Cardiac muscle cell (in vitro differentiated cells and primary cell): Measurements from ENCODE around the gene DSCAML1. TPM values are rescaled to one million over a fixed set of nuclear protein-coding genes. Genes with fewer than 3 reads are reported as not detected.

Experiments used
- DNase-seq, 2 donors: peaks; one replicate each; pipeline versions ENCODE4 v3.0.0 to v3.0.0-alpha.2; 2010 to 2017; ENCODE audit warnings: low read depth in 1 of 2, low spot score in 1 of 2
- H3K27ac ChIP-seq: fragments of 200-600 bp; sonication (generic); 2 replicates; pipeline ENCODE4 v1.5.1; 2016
- H3K27me3 ChIP-seq: fragments of 200-600 bp; sonication (generic); 2 replicates; pipeline ENCODE4 v1.6.0; 2016; ENCODE audit warnings: control low read depth
- H3K36me3 ChIP-seq: fragments of 200-600 bp; sonication (generic); 2 replicates; pipeline ENCODE4 v1.5.1; 2016; ENCODE audit warnings: control low read depth
- H3K4me1 ChIP-seq: fragments of 200-600 bp; sonication (generic); 2 replicates; pipeline ENCODE4 v1.8.1; 2017; ENCODE audit warnings: low read depth, mild to moderate bottlenecking, mixed run types
- H3K4me3 ChIP-seq: fragments of 200-600 bp; sonication (generic); 2 replicates; pipeline ENCODE4 v1.5.1; 2016; ENCODE audit warnings: mild to moderate bottlenecking
- H3K9me3 ChIP-seq: fragments of 200-600 bp; sonication (generic); 2 replicates; pipeline ENCODE4 v1.5.1; 2017; ENCODE audit warnings: low read depth, mild to moderate bottlenecking, control low read depth
- polyA plus RNA-seq: library from polyadenylated mRNA; unstranded; fragments of >200 nt; fragmentation: Nextera tagmentation; extraction: Ambion mirVana; gene quantifications from 2 replicates; pipeline ENCODE4 v1.2.1, GENCODE V29; 2016
- total RNA-seq: library from RNA; depleted of rRNA; stranded (reverse); fragments of >200 nt; gene quantifications from 2 replicates; pipeline ENCODE4 v1.2.3, GENCODE V29; 2016
- TF ChIP-seq, protein P1 (sequence below): IDR thresholded peaks from 2 replicates; pipeline ENCODE4 v1.5.1; 2012; ENCODE audit warnings: low read depth, mild to moderate bottlenecking, low read length

DSCAML1 gene
- total and polyA plus RNA-seq, 2 experiments from 2014 or later: 1.8 TPM; not detected in 1

DNA sequence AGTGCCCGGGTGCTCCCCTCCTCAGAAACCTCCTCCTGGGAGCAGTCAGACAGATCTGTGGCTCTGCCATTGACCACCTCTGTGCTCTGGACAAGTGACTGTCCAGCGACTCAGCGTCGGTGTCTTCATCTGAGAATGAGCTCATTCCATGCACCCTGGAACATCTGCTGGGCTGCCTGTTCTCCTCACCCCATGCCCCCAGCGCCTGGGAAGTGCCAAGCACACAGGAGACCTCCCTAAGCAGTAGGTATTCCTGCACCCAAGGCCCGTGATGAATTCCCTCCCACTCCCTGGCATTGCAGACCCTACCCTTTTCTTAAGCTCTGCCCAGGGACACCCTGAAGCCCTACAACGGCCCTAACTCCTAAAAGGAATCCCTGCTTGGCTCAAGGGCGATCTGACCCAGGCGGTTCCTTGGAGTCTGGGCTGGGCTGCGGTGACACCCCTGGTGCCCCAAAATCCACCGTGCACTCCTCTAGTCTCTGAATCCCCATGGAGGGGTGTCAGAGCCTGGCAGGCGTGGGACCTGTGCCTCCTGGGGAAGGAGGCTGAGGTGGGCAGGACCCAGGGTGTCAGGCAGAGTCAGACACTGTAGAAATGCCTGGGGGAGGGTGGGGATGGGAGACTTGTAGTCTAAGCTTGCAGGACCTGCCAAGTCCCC lies 377.4 kb downstream of the DSCAML1 start:
- Histone ChIP-seq H3K4me1 (peaks cover 4% of the 10 kb centered on the region), H3K27ac (no peak overlapping the region), H3K9me3 (no peaks in the 10 kb centered on the region), H3K27me3 (no peaks in the 10 kb centered on the region), H3K4me3 (no peak overlapping the region), H3K36me3 (no peaks in the 10 kb centered on the region)
- TF ChIP-seq, protein P1, sequence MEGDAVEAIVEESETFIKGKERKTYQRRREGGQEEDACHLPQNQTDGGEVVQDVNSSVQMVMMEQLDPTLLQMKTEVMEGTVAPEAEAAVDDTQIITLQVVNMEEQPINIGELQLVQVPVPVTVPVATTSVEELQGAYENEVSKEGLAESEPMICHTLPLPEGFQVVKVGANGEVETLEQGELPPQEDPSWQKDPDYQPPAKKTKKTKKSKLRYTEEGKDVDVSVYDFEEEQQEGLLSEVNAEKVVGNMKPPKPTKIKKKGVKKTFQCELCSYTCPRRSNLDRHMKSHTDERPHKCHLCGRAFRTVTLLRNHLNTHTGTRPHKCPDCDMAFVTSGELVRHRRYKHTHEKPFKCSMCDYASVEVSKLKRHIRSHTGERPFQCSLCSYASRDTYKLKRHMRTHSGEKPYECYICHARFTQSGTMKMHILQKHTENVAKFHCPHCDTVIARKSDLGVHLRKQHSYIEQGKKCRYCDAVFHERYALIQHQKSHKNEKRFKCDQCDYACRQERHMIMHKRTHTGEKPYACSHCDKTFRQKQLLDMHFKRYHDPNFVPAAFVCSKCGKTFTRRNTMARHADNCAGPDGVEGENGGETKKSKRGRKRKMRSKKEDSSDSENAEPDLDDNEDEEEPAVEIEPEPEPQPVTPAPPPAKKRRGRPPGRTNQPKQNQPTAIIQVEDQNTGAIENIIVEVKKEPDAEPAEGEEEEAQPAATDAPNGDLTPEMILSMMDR: no peak
- no peak for DNase-seq

DNA sequence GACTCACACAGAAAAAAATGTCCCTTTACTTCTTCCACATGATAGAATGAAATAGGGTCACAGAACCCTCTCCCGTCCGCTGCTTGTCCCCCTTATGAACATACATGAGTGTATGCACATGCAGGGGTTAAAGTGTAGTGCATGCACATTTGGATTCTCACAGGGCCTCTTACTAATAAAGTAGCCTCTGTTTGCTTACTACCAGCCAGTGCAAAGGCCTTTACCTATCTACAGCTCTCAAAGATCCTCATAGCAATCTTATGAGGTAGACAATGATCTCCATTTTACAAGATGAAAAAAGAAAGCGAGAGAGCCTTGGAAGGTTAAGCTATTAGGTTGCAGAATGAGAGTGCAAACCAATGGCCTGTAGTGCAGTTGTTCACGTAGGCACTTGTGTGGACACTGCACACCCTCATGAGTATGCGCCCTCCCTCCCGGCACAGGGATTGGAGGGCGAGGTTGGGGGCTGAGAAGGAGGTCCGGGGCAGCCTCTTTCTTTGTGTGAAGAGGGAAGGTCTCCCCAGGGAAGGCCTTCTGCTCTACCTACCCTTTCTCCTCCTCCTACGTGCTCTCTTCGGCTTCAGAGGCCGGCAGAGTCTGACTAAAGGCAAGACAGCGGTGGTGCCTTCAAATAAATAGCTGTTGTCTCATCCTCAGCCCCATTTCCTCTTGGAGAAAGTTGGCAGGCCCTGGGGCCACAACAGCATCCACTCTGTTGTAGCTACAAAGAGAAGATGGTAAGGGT lies 378.1 kb downstream of the DSCAML1 start:
- no peaks in the 10 kb centered on the region for H3K27me3 ChIP-seq
- H3K4me1 ChIP-seq: peaks cover 4% of the 10 kb centered on the region
- H3K4me3 ChIP-seq: no peak overlapping the region
- DNase-seq: no peak
- TF ChIP-seq, protein P1: no peak
- H3K36me3 ChIP-seq: no peaks in the 10 kb centered on the region
- no peaks in the 10 kb centered on the region for H3K9me3 ChIP-seq
- no peak overlapping the region for H3K27ac ChIP-seq

DNA sequence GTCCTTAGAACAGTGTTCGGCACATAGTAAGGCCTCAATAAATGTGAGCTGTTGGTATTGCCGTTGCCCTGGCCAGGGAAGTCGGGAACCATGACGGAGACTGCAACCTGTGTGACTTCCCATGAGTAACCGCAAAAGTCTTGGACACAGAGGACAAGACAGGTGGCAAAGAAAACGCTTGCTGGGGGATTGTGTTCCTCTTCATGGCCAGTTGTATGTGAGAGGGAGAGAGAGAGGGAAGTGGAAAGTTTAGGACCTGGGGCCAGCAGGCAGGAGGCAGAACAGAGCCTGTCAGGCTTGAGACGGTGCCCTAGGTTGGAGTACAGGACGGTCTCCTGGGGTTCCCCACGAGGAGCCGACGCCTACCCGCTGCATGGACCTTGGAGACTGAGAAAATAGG lies 379.2 kb downstream of the DSCAML1 start:
- Histone ChIP-seq H3K4me1 (peaks cover 4% of the 10 kb centered on the region), H3K36me3 (no peaks in the 10 kb centered on the region), H3K27me3 (no peaks in the 10 kb centered on the region), H3K4me3 (no peak overlapping the region), H3K9me3 (no peaks in the 10 kb centered on the region), H3K27ac (no peak overlapping the region)
- DNase-seq: no peak
- TF ChIP-seq, protein P1: no peak

DNA sequence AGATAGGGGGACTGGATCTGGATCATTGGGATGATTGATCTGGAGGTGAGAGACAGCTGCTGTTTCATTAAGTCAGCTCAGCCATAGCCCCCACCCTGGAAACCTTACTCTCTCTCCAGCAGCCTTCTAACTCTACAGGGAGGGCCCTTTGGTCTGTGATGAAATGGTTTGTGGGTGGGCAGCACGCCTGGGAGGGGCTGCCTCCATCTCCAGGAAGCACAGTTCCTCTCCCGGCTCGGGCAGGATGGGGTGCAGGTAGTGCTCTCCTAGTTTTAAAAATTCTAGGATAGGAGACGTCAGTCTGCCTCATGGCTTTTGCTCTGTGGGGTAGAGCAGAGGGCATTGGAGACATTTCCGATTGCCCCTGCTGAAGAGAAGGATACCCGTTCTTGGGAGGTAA lies 379.7 kb downstream of the DSCAML1 start:
- no peak for DNase-seq
- H3K9me3 ChIP-seq: no peaks in the 10 kb centered on the region
- no peaks in the 10 kb centered on the region for H3K27me3 ChIP-seq
- no peaks in the 10 kb centered on the region for H3K36me3 ChIP-seq
- H3K4me3 ChIP-seq: no peak overlapping the region
- H3K4me1 ChIP-seq: peaks cover 4% of the 10 kb centered on the region
- TF ChIP-seq, protein P1: no peak
- no peak overlapping the region for H3K27ac ChIP-seq

DNA sequence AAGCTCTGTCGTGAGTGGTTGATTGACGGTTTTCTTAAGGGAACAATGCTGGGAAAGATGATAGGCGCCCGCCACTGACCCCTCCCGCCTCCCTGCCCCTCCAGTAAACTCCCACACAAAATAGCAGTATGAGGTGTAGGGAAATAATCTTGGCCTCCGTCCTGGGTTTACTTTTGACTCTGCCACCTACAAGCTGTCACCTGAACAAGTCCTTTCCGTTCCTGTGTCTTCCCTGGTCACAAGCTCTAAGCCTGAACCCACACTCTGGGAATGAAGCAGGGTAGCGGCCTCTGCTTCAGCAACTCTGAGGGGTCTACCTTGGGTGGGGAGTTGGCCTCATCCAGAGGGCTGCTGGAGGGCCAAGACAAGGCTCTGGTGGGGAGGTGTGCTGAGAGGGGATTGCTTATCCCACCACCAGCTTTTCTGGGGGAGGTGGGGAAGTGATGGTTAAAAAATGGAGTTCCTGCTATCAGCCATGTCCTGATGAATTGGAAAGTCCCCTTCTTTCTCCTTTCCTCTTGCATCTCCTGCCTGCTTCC lies 381.6 kb downstream of the DSCAML1 start:
- Histone ChIP-seq H3K27me3 (no peaks in the 10 kb centered on the region), H3K4me3 (no peak overlapping the region), H3K27ac (no peak overlapping the region), H3K9me3 (no peaks in the 10 kb centered on the region), H3K36me3 (no peaks in the 10 kb centered on the region), H3K4me1 (no peaks in the 10 kb centered on the region)
- TF ChIP-seq, protein P1: no peak
- no peak for DNase-seq
